Endometrium (tissue), 2 donors: ENCODE data around the gene RASGEF1B.

ENCODE experiments used
- FAIRE-seq: peaks from 2 replicates; lab custom pipeline; 2012; peaks lifted over from hg19 to GRCh38; lab: Jason Lieb, UNC
- donor health status: control.
- donor health status: control.

Gene RASGEF1B

DNA sequence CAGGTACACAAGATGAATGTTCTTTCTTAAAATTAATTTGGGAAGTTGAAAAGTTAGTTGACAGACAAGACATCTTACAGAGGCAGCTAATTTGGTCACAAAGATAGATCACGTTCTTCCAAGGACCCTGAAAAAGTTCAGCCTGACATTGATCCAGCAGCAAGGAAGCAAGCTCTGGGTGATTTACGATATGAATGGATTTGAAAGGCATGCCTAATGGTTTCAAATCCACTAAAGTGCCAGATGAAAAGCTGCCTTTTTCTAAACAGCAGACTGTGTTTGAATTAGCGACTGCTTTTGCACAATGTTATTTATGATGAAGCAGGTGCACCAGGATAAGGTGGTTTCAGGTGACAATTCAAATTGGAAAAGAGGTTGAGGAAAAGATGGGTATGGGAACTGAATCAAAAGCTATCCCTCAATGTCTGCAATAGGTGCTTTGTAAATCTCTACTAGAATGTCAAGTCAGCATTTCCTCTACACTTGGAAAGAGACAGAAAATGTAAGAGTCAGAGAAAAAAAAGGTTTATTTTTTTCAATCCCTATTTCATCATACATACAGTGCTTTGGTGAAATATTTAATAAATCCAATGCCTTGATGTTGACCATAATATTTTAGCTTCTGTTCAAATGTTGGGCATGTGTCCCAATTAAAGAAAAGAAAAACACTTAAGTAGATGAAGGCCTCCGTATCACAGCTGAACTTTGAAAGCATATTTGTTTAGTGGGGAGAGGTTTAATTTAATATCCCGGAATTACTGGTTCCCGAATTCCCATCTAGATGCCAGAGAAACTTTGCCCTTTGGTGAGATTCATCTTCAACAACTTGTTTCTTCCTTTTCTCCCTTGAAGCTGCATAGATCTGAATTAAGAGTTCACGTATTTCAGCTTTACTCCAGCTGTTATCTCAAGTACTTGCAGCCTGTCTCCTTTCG is 6.0 kb downstream of the RASGEF1B start:
- FAIRE-seq, result no peak

- no peak for FAIRE-seq
These were observed 10.9 kb downstream of the RASGEF1B start for GRCh38 chr4:81460834-81461233.

GRCh38 chr4:81460191-81460701 is 11.5 kb downstream of the RASGEF1B start:
- no peak for FAIRE-seq

- no peak for FAIRE-seq
These were observed 12.5 kb downstream of the RASGEF1B start for GRCh38 chr4:81459228-81459627.

DNA sequence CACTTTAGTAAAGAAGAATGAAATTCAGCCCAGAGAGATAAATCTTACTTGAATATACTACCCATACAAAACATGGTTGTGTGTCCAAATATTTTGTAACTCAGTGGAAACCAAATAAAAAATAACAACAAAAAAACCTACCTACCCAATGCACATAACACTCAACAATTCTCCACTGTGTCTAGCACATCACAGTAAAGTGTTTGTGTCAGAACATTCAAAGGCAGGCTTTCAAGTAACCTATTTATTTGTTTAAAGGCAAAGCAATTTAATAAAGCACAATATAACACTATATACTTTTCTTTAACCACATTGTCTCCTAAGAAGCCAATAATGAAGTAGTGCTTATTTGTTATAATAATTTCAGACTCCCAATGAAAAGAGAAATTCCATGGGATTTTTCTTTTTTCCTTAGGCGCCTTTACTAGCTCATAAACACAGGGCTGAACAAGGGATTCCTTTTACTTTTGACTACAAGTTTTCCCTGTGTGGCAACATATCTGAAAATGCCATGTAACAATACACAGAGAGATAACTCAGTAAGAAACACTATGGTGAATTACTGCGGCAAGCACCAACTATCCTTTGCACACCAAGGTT is 13.7 kb downstream of the RASGEF1B start:
- no peak for FAIRE-seq

DNA sequence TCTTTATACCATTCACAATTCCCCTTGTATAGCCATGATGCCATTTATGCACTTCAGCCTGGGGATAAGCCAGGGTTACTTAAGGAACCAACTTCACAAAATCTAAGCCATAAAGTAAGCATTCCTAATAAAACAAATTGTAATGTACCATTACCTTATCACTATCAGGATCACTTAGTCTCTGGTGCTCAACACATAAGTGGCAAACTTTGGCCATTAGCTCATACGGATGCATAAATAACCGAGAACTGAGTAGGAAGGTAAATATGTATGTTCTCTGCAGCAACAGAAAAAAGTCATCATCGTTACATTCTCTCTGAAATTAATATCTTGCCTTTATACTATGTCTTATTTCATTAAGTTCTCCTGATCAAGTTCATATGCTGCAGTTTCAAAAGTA is 14.4 kb downstream of the RASGEF1B start:
- no peak for FAIRE-seq

GRCh38 chr4:81455897-81456296 is 15.8 kb downstream of the RASGEF1B start:
- no peak for FAIRE-seq

GRCh38 chr4:81454948-81455347 is 16.8 kb downstream of the RASGEF1B start:
- no peak for FAIRE-seq

DNA sequence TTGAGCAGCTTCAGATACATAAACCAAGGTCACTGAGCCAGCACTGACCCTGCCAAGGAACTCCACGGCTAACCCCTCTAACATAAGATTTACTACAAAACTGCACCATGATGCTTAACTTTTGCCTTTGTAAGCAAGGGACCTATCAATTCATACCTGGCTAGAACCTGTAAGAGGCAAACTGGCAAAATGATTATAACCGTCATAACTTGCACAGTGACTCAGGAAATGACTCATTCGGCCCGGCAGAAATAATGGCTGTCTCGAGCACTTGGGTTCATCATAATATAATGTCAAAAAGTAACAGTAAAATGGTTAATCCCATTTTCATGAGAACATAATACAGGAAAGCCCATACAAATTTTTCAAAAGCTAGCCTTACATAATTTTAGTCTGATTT is 17.2 kb downstream of the RASGEF1B start:
- no peak for FAIRE-seq

DNA sequence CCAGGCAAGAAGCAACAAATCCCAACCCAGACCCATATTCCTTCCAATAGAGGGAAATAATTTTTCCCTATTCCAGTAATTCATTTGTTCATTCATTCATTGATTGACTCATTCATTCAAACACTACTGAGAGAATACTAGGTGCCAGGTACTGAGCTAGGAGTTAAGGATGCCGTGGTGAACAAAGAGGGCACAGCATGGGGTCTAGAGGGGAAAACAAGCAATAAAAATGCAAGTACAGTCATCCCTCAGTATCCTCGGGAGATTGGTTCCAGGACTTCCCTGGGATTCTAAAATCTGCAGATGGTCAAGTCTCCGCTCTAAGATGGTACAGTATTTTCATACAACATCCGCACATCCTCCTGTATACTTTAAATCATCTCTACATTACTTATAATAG is 18.7 kb downstream of the RASGEF1B start:
- no peak for FAIRE-seq

DNA sequence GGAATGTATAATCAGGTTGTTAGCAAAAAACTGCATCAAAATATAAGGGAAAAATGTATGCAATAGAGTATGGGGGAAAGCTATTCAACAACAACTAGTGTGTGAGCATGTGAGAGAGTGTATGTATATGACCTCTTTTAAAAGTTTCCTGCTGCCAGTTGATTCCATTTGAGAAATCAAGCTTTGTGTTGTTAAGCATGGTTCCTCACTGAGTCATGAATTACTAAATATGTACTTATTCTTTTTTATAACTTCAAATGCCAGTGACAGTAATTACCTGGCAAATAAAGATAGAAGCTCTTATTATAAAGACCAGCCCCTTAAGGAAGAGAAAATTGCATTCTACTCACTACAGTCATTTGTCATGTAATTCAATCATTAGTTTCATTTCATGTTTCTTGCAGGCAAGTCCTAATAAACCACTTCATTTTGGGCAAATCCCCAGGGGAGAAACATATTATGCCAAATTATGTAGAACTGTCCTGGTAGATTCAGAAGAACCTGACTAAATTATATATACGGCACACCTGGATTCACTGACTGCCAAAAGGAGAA is 19.2 kb downstream of the RASGEF1B start:
- FAIRE-seq, result no peak

GRCh38 chr4:81449015-81449414 is 22.7 kb downstream of the RASGEF1B start:
- FAIRE-seq, result no peak

DNA sequence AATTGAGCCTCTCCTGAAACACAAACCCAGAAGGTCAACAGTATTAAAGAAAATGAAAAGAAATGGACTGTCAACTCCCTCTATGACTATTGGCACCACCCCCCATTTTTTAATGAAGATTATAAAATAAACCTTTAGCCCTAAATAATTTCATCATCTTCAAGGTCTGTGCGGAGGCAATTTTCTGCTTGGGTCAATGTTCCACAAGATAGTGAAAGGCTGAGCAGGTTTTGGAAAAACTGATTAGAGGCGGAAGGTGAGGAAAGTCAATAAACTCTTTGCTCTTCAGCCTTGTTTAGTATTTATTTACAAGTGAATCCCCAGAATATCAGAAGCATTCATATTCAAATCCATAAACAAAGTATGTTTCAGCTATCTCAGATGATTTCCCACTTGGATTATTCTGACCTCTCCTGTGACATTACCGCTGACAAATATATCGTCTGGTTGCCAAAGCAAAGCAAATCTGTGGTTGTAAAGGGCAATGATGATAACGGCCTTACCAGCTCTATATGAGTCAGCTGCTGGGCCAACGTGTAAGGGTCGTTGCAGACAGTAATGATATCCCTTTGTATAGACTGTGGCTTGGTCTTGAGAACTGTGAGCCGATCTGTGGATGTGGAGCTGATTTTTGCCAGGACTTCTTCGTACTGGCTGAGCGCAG is 24.0 kb downstream of the RASGEF1B start:
- no peak for FAIRE-seq

DNA sequence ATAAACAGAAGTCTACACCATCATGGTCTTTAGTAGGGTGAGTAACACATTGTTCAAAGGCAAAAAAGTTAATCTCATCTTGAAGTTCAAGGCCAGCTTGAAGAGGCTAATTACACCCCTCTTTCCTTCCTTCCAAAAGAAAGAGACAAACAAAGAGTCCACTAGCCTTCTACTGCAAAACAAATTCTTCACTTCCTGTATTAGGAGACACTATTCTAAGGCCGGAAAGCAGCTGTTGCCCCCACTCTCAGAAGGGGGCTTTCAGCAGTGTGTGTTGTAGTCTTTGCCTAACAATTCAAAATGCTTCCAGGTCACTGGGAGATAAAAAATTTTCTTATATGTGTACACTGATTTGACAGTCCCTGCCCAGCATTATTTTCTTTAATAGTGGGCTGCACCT is 25.1 kb downstream of the RASGEF1B start:
- no peak for FAIRE-seq

- FAIRE-seq, result no peak
These were observed 26.5 kb downstream of the RASGEF1B start for GRCh38 chr4:81445196-81445595.

DNA sequence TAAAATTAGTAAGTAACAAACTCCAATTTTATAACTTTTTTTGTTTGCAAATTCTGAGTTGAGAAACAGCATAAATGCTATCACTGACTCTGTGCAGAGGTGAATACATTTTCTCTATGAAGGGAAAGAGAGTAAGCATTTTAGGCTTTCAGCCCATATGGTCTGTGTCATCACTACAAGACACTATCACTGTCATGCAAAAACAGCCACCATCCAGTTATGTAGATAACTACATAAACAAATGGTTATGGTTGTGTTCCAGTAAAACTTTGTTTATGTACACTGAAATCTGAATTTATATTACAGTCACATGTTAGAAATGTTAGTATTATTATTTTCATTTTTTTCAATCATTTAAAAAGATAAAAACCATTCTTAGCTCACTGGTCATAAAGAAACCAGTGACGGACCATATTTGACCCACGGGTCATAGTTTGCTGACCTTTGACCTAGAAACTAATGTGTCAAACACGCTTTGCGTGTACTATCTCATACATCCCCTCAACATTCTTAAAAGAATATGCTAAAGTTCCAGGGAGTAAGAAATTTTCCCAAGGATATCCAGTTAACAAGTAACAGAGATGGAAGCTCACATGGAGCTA is 29.1 kb downstream of the RASGEF1B start:
- FAIRE-seq, result no peak

GRCh38 chr4:81440949-81441348 is 30.8 kb downstream of the RASGEF1B start:
- no peak for FAIRE-seq

DNA sequence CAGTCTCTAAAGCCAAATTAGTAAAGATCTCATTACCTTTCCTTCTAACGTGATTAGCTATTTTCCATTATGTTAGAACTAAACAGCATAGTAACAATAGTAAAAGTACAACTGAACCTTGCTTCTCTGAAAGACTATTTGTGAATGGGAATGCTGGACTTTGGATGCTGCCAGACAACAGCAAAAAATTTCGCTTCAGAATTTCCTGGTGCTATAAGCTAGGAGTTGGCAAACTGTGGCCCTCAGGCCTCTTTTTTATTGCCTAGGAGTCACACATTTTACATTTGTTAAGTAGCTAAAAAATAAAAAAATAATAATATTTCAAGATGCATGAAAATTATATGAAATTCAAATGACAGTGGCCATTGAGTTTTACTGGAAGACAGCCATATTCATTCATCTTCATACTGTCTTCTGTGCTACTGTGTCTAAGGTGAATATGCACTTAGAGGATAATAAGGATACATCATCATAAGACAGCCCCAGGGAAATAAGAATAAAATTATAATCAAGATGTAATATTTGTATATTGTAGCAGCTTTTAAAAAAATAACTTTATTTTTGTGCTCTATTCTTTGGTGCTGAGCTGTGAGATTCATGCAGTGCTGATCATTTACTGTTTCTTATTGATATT is 34.6 kb downstream of the RASGEF1B start:
- no peak for FAIRE-seq

DNA sequence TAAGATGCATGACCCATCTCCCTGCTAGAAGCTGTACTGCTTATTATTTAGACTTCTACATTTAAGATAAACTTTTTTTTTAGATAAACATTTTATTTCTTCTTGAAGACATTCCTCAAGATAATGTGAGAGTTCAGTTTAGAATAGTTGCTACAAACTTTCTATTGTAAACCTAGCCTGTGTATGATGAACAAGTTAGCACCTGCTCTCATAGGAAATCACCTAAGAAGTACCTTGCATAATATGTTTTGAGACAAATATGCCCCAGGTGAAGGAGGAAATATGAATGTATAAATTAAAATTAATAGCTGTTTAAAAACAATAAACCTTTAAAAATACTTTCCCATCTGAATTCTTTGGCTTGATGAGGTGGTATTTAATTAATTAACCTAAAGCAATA is 35.6 kb downstream of the RASGEF1B start:
- no peak for FAIRE-seq

- no peak for FAIRE-seq
These were observed 38.9 kb downstream of the RASGEF1B start for GRCh38 chr4:81432825-81433224.

DNA sequence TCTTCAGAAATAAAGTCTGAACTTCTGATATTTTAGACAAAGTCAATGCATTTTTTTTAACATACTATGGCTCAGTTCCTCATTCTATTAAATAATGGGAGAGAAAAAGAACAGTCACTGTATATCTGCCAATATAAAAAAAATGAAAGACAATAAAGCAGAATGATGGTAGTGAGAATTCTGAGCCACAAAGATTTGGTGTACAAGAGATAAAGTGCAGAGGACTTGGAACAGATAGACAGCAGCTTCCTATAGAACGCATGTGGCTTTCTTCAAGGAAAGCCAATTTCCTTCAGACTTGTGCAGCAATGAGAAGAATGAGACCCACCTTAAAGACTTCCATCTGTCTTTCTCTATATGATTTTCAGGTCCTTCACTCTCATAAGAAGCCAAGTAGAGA is 39.7 kb downstream of the RASGEF1B start:
- no peak for FAIRE-seq

- FAIRE-seq, result no peak
These were observed 42.1 kb downstream of the RASGEF1B start for GRCh38 chr4:81429607-81430006.
